ENCODE measurements around the gene GRK6. TPM values are rescaled to one million over a fixed set of nuclear protein-coding genes. Genes with fewer than 3 reads are reported as not detected.

Gene GRK6
- total RNA-seq, 1 experiment from 2014 or later, result 75.2 TPM

DNA sequence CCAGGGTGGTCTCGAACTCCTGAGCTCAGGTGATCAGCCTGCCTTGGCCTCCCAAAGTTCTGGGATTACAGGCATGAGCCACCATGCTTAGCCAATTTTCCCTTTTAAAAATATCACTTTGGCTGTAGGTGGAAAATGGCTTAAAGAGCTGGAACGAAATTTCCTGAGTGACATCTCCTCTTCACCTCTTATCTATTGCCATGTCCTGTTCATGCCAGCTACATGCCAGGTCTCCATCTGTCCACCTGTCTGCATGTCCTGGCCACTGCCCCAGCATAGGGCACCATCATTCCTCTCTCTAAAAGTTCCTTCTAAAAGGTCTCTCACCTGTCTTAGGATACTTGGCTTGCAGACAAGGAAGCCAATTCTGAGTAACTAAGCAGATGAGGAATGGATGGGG lies 2.8 kb upstream of the GRK6 start:
- TF ChIP-seq, protein P1, sequence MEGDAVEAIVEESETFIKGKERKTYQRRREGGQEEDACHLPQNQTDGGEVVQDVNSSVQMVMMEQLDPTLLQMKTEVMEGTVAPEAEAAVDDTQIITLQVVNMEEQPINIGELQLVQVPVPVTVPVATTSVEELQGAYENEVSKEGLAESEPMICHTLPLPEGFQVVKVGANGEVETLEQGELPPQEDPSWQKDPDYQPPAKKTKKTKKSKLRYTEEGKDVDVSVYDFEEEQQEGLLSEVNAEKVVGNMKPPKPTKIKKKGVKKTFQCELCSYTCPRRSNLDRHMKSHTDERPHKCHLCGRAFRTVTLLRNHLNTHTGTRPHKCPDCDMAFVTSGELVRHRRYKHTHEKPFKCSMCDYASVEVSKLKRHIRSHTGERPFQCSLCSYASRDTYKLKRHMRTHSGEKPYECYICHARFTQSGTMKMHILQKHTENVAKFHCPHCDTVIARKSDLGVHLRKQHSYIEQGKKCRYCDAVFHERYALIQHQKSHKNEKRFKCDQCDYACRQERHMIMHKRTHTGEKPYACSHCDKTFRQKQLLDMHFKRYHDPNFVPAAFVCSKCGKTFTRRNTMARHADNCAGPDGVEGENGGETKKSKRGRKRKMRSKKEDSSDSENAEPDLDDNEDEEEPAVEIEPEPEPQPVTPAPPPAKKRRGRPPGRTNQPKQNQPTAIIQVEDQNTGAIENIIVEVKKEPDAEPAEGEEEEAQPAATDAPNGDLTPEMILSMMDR (conservative IDR thresholded peaks at IDR 0.05), result no peak
- Histone ChIP-seq H3K14ac (ENCODE audit: insufficient read depth, low read length) (no peak overlapping the region), H2AK5ac (ENCODE audit: insufficient read length, low read length) (no peak overlapping the region), H3K23ac (ENCODE audit: insufficient read length, low read depth, low read length) (no peak overlapping the region), H3T11ph (ENCODE audit: low read length) (no peak overlapping the region), H2BK20ac (ENCODE audit: low read depth, low read length, poor library complexity, severe bottlenecking) (no peak overlapping the region), H3K27me3 (ENCODE audit: insufficient read depth, low read length) (no peaks in the 10 kb centered on the region), H2BK12ac (ENCODE audit: insufficient read length, low read depth, low read length) (no peak overlapping the region), H4K8ac (replicated peaks; ENCODE audit: insufficient read length, low read depth, low read length) (no peak overlapping the region), H3K56ac (ENCODE audit: insufficient read length, low read depth, low read length) (no peak overlapping the region), H3K4me1 (ENCODE audit: insufficient read depth, low read length) (no peaks in the 10 kb centered on the region; the same call in 1 of the 2 replicates), H3K4ac (ENCODE audit: low read depth, low read length) (no peak overlapping the region), H2BK15ac (ENCODE audit: low read depth, low read length) (no peak overlapping the region), H3K79me2 (ENCODE audit: insufficient read depth, low read length) (no peaks in the 10 kb centered on the region; the same call in 1 of the 2 replicates), H3K79me1 (ENCODE audit: insufficient read depth, low read depth, low read length, poor library complexity, severe bottlenecking) (no peaks in the 10 kb centered on the region), H2AFZ (ENCODE audit: low read length) (no peak overlapping the region), H4K20me1 (ENCODE audit: control insufficient read depth, insufficient read depth, insufficient read length) (no peaks in the 10 kb centered on the region), H4K5ac (ENCODE audit: insufficient read length, low read depth, low read length) (no peak overlapping the region), H3K27ac (ENCODE audit: insufficient read length, low read depth, low read length) (no peak overlapping the region), H3K18ac (ENCODE audit: insufficient read length, low read depth, low read length) (no peak overlapping the region), H2BK120ac (ENCODE audit: low read depth, low read length, poor library complexity, severe bottlenecking) (no peak overlapping the region), H2BK5ac (ENCODE audit: insufficient read length, low read length) (no peak overlapping the region), H3K9ac (ENCODE audit: extremely low read depth, insufficient read length, low read length) (no peak overlapping the region), H3K23me2 (ENCODE audit: insufficient read length, low read depth, low read length, poor library complexity, severe bottlenecking) (peaks cover 4% of the 10 kb centered on the region), H3K9me3 (ENCODE audit: control insufficient read depth, low read depth, low read length) (no peaks in the 10 kb centered on the region), H4K91ac (ENCODE audit: insufficient read length, low read depth, low read length) (no peak overlapping the region), H3K4me2 (ENCODE audit: insufficient read depth, insufficient read length, low read length) (no peak overlapping the region)
- H3K36me3 Mint-ChIP-seq (ENCODE audit: insufficient read depth in 1 of 3, low read depth in 3 of 3), result peaks cover 0 to 4% (median 0%) of the 10 kb centered on the region in 3 experiments; a peak in 1 of 7 replicates
- peaks cover 18 to 23% of the 10 kb centered on the region in 2 experiments for H3K4me1 Mint-ChIP-seq
- WGBS (ENCODE audit: extremely low coverage, insufficient read length, low lambda C conversion rate), result no CpG with 5 or more reads among the region's 2 CpGs
- no peak overlapping the region for H3K4me3 Mint-ChIP-seq
- peaks cover 5% of the 10 kb centered on the region; the same call in 1 of the 2 replicates for H3K27me3 Mint-ChIP-seq (ENCODE audit: low read depth)
- no peak for DNase-seq
- H3K9me3 Mint-ChIP-seq, result no peaks in the 10 kb centered on the region
- H3K27ac Mint-ChIP-seq, result no peak overlapping the region
